GM10847 (cell line): ENCODE measurements around the gene RAB40AL.

Experiments
- POLR2A ChIP-seq: IDR thresholded peaks from 2 replicates; pipeline ENCODE4 v1.6.1; 2011; ENCODE audit not compliant: insufficient read length; ENCODE audit errors: extremely low read depth

RAB40AL gene

GRCh38 chrX:102975016-102975415 lies 37.9 kb downstream of the RAB40AL start:
- TF ChIP-seq POLR2A, result no peak

GRCh38 chrX:102976286-102976685 lies 39.2 kb downstream of the RAB40AL start:
- TF ChIP-seq POLR2A, result no peak

DNA sequence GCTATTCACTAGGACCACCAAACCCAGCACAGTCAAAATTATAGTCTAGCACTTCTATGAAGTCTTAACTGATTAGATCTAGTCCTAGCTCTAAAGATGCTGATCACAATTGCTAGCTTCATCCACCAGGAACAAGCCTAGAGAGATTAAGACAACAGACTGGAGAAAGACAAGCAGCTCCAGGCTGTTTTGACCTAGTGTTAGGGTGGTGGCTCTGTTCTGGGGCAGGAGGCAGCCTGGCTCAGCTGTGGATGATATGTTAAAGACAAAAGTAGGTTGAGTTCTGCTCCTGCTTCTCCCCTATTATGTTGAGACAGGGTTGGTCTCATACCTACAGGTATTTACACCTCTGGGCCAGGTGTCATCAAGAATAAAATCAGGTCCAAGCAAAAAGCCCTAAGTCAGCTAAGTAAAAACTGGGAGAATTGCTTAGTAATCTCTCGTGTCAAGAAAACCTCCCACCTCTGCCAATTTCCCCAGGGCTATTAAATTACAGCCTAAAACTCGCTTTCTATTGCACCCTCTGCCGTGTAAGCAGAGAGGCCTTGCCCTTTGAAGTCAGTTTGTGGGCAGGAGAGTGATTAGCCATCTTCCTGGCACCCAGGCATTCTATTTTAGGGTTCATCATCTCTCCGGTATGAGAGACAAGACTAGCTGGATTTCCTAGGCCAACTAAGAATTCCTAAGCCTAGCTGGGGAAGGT lies 39.9 kb downstream of the RAB40AL start:
- no peak for TF ChIP-seq POLR2A

DNA sequence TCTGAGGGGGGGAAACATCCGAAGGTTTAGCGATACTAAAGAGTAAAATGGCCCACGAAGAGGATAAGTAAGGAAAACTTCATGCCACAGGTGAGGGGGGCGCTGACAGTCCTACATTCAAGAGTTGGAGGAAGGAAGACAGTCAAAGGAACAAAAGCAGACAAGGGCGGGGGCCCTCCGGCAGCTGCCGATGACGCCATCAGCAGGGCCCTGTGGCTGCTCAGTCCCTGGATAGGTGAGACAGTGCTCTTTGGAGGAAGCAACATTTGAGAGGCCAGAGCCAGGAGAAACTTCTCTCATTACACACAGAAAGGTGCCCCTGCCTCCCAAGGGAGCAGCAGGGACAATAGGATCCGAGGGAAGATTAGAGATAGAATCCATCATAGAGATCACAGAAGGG lies 41.5 kb downstream of the RAB40AL start:
- no peak for TF ChIP-seq POLR2A

DNA sequence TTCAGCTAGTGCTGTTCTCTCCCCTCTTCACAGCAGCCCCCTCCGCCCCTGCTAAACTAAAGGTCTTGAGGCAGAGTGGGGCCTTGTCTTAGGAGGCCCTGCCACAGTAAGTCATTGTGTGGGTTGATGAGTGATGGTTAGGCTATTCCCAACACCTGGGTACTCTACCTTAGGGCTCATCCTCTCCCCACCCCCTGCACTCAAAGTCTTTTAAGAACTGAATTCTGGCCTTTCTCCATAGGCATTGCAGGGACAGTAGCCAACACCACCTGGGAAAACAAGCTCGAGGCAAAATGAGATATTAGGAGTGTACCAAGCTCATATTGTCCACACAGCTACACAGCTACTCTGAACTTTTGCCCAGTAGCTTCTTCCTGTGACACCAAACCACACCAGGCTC lies 42.5 kb downstream of the RAB40AL start:
- no peak for TF ChIP-seq POLR2A

DNA sequence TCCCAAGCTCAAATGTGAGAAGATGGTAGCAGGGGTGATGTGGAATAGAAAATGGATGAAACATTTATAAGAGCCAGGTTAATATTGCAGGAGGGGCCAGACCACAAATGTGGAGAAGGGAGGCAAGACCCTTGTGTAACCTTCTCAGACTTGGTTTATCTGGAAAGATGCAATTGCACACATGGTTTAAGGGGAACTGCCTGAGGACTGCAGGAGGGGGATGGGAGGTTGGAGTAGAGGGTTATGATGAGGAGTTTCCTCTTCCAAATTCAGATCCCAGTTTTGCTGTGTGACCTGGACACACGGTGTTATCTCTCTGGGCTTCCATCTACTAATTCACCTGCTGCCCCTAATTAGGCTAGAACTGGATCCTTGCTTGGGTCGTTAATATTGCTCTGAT lies 46.1 kb downstream of the RAB40AL start:
- TF ChIP-seq POLR2A, result no peak

GRCh38 chrX:102985192-102985591 lies 48.1 kb downstream of the RAB40AL start:
- TF ChIP-seq POLR2A, result no peak
